MM.1S (cell line): ENCODE measurements around the gene TMED7.
"Not testable (repeated sequence)": the region's sequence is repeated elsewhere in the genome, so short reads cannot be mapped to it uniquely, and the experiment has no call there.

Experiments
- DNase-seq: peaks from one replicate; pipeline ENCODE4 v3.0.0-alpha.2; 2015
- H2AFZ ChIP-seq: fragments of 300-600 bp; sonication (generic); 2 replicates; pipeline ENCODE4 v1.6.0; 2016; ENCODE audit warnings: antibody characterized with exemption, low read length
- H3F3A ChIP-seq: fragments of 300-600 bp; sonication (generic); 2 replicates; pipeline ENCODE4 v1.6.1; 2016; ENCODE audit warnings: mild to moderate bottlenecking, antibody characterized with exemption, low read length, moderate library complexity, mixed read lengths; ENCODE audit not compliant: insufficient read depth
- H3K27ac ChIP-seq: fragments of 300-600 bp; sonication (generic); 2 replicates; pipeline ENCODE4 v1.5.1; 2016; ENCODE audit warnings: mild to moderate bottlenecking, low read length
- H3K27me3 ChIP-seq: fragments of 300-600 bp; sonication (generic); replicated peaks from 2 replicates; pipeline ENCODE4 v1.6.0; 2016; ENCODE audit warnings: low read length; ENCODE audit not compliant: insufficient read depth
- H3K36me3 ChIP-seq: fragments of 300-600 bp; sonication (generic); replicated peaks from 2 replicates; pipeline ENCODE4 v1.6.1; 2016; ENCODE audit warnings: mild to moderate bottlenecking, low read length, mixed read lengths; ENCODE audit not compliant: insufficient read depth
- H3K4me1 ChIP-seq: fragments of 300-600 bp; sonication (generic); 2 replicates; pipeline ENCODE4 v1.6.1; 2016; ENCODE audit warnings: low read length, mixed read lengths
- H3K4me2 ChIP-seq: fragments of 300-600 bp; sonication (generic); 2 replicates; pipeline ENCODE4 v1.6.0; 2016; ENCODE audit warnings: low read depth, low read length
- H3K4me3 ChIP-seq: fragments of 300-600 bp; sonication (generic); 2 replicates; pipeline ENCODE4 v1.5.1; 2016; ENCODE audit warnings: low read length, mixed read lengths
- H3K79me2 ChIP-seq: fragments of 300-600 bp; sonication (generic); 2 replicates; pipeline ENCODE4 v1.6.1; 2016; ENCODE audit warnings: mixed run types, low read length, mixed read lengths
- H3K9ac ChIP-seq: fragments of 300-600 bp; sonication (generic); 2 replicates; pipeline ENCODE4 v1.6.1; 2016; ENCODE audit warnings: low read length, mixed read lengths
- H3K9me2 ChIP-seq: fragments of 300-600 bp; sonication (generic); replicated peaks from 2 replicates; pipeline ENCODE4 v1.6.1; 2016; ENCODE audit warnings: mild to moderate bottlenecking, low read length, mixed read lengths; ENCODE audit not compliant: insufficient read depth
- H3K9me3 ChIP-seq: fragments of 300-600 bp; sonication (generic); replicated peaks from 2 replicates; pipeline ENCODE4 v1.6.1; 2016; ENCODE audit warnings: mild to moderate bottlenecking, low read length, mixed read lengths; ENCODE audit not compliant: insufficient read depth
- H4K20me1 ChIP-seq: fragments of 300-600 bp; sonication (generic); 2 replicates; pipeline ENCODE4 v1.6.1; 2016; ENCODE audit warnings: mild to moderate bottlenecking, low read length, moderate library complexity, mixed read lengths; ENCODE audit not compliant: insufficient read depth
- CTCF ChIP-seq: fragments of 300-600 bp; sonication (generic); IDR thresholded peaks from 2 replicates; pipeline ENCODE4 v1.5.1; 2016; ENCODE audit warnings: antibody characterized with exemption, low read length, mixed read lengths
- EZH2 ChIP-seq: fragments of 300-600 bp; sonication (generic); optimal IDR thresholded peaks from 2 replicates; pipeline ENCODE3; 2017; ENCODE audit warnings: low read depth, mild to moderate bottlenecking, antibody characterized with exemption, low read length, mixed read lengths
- EZH2phosphoT487 ChIP-seq: fragments of 300-600 bp; sonication (generic); IDR thresholded peaks from 2 replicates; pipeline ENCODE4 v1.6.1; 2018; ENCODE audit warnings: antibody characterized with exemption, low read length

Gene TMED7

GRCh38 chr5:115625579-115626444, at the start of gene TMED7:
Gene TMED7, minus strand, starts transcription at chr5:115626036. Its CDS starts 244 bp downstream, at chr5:115625792.
- peaks cover 53% of the 10 kb centered on the region for H3K79me2 ChIP-seq
- H2AFZ ChIP-seq = peak within 1 kb of the TSS; percentile 74
- no peaks in the 10 kb centered on the region for H3K36me3 ChIP-seq
- H4K20me1 ChIP-seq = peaks cover 19% of the 10 kb centered on the region
- H3K9me3 ChIP-seq = no peaks in the 10 kb centered on the region
- peak within 1 kb of the TSS; percentile 95 for H3K9ac ChIP-seq
- TF ChIP-seq EZH2 (no peak), EZH2phosphoT487 (no peak), CTCF (no peak)
- peaks cover 13% of the 10 kb centered on the region; the same call in 1 of the 2 replicates for H3K4me1 ChIP-seq
- H3F3A ChIP-seq = no peaks in the 10 kb centered on the region; the same call in 1 of the 2 replicates
- peak; percentile 98 for DNase-seq
- peak within 1 kb of the TSS; percentile 81 for H3K4me2 ChIP-seq
- peaks cover 23% of the 10 kb centered on the region for H3K27me3 ChIP-seq
- H3K4me3 ChIP-seq = peak within 1 kb of the TSS; percentile 80
- no peaks in the 10 kb centered on the region for H3K9me2 ChIP-seq
- H3K27ac ChIP-seq = peak within 1 kb of the TSS; percentile 56; the same call in 1 of the 2 replicates

- not testable (repeated sequence) for H3K36me3 ChIP-seq, H3K9ac ChIP-seq, H3K9me2 ChIP-seq, H3K9me3 ChIP-seq, H3K27ac ChIP-seq, H3K4me2 ChIP-seq, H3K27me3 ChIP-seq, H4K20me1 ChIP-seq, H3K4me3 ChIP-seq, DNase-seq, H2AFZ ChIP-seq, H3K4me1 ChIP-seq, H3K79me2 ChIP-seq, H3F3A ChIP-seq
Measured at GRCh38 chr5:115674782-115675181, 48.9 kb upstream of the TMED7 start.

GRCh38 chr5:115673596-115673995, 47.8 kb upstream of the TMED7 start:
- Histone ChIP-seq H3F3A (no peaks in the 10 kb centered on the region), H3K9ac (no peak overlapping the region), H2AFZ (no peak overlapping the region), H3K36me3 (no peaks in the 10 kb centered on the region), H3K79me2 (no peaks in the 10 kb centered on the region), H3K9me3 (no peaks in the 10 kb centered on the region), H3K27me3 (no peaks in the 10 kb centered on the region), H4K20me1 (no peaks in the 10 kb centered on the region), H3K27ac (no peak overlapping the region), H3K4me2 (0 out of 2 replicates have a peak overlapping the region, but pooled peaks have one; percentile 6), H3K9me2 (no peaks in the 10 kb centered on the region), H3K4me1 (no peaks in the 10 kb centered on the region; the same call in 1 of the 2 replicates), H3K4me3 (no peak overlapping the region)
- peak; percentile 34 for DNase-seq
- TF ChIP-seq EZH2phosphoT487 = no peak
- no peak for TF ChIP-seq EZH2
- no peak for TF ChIP-seq CTCF

- Histone ChIP-seq H3K27me3 (no peaks in the 10 kb centered on the region), H3K27ac (no peak overlapping the region), H3K4me3 (no peak overlapping the region), H3K4me1 (no peaks in the 10 kb centered on the region; the same call in 1 of the 2 replicates), H3K79me2 (no peaks in the 10 kb centered on the region), H3K4me2 (no peak overlapping the region), H3F3A (no peaks in the 10 kb centered on the region), H2AFZ (no peak overlapping the region), H3K36me3 (no peaks in the 10 kb centered on the region), H3K9ac (no peak overlapping the region), H4K20me1 (no peaks in the 10 kb centered on the region), H3K9me3 (no peaks in the 10 kb centered on the region), H3K9me2 (no peaks in the 10 kb centered on the region)
- TF ChIP-seq EZH2phosphoT487 = no peak
- TF ChIP-seq CTCF = no peak
- no peak for TF ChIP-seq EZH2
- DNase-seq = no peak
Measured at GRCh38 chr5:115671939-115672338, 46.1 kb upstream of the TMED7 start.
